GM19238 (cell line): ENCODE measurements around the gene LAPTM5.
"Not testable (repeated sequence)": the region's sequence is repeated elsewhere in the genome, so short reads cannot be mapped to it uniquely, and the experiment has no call there.

Experiments used
- DNase-seq: peaks from one replicate; pipeline ENCODE4 v3.0.0; 2011; ENCODE audit warnings: low spot score; ENCODE audit not compliant: insufficient read length

LAPTM5 gene

GRCh38 chr1:30698401-30698981 lies 59.1 kb downstream of the LAPTM5 start:
- DNase-seq: no peak

- DNase-seq: peak; percentile 27
These were observed 59.8 kb downstream of the LAPTM5 start for GRCh38 chr1:30697571-30698376.

GRCh38 chr1:30696831-30697230 lies 60.7 kb downstream of the LAPTM5 start:
- DNase-seq: no peak

GRCh38 chr1:30695439-30695841 lies 62.1 kb downstream of the LAPTM5 start:
- DNase-seq: no peak

GRCh38 chr1:30694280-30695175 lies 63.0 kb downstream of the LAPTM5 start:
- no peak for DNase-seq

- no peak for DNase-seq
These were observed 63.8 kb downstream of the LAPTM5 start for GRCh38 chr1:30693822-30694221.

GRCh38 chr1:30693366-30693765 lies 64.2 kb downstream of the LAPTM5 start:
- no peak for DNase-seq

GRCh38 chr1:30692948-30693301 lies 64.6 kb downstream of the LAPTM5 start:
- DNase-seq: no peak

GRCh38 chr1:30692201-30692947 lies 65.2 kb downstream of the LAPTM5 start:
- DNase-seq: no peak

- no peak for DNase-seq
These were observed 66.1 kb downstream of the LAPTM5 start for GRCh38 chr1:30691480-30691879.

- no peak for DNase-seq
These were observed 67.5 kb downstream of the LAPTM5 start for GRCh38 chr1:30689901-30690645.

- DNase-seq: no peak
These were observed 68.4 kb downstream of the LAPTM5 start for GRCh38 chr1:30688920-30689794.

GRCh38 chr1:30688516-30688915 lies 69.1 kb downstream of the LAPTM5 start:
- DNase-seq: not testable (repeated sequence)

GRCh38 chr1:30687886-30688285 lies 69.7 kb downstream of the LAPTM5 start:
- no peak for DNase-seq

- DNase-seq: no peak
These were observed 71.2 kb downstream of the LAPTM5 start for GRCh38 chr1:30686236-30686935.

- no peak for DNase-seq
These were observed 71.8 kb downstream of the LAPTM5 start for GRCh38 chr1:30685796-30686165.

GRCh38 chr1:30684881-30685795 lies 72.4 kb downstream of the LAPTM5 start:
- no peak for DNase-seq

GRCh38 chr1:30684259-30684658 lies 73.3 kb downstream of the LAPTM5 start:
- no peak for DNase-seq
